ENCODE measurements around the gene PSMB7.

PSMB7 gene

DNA sequence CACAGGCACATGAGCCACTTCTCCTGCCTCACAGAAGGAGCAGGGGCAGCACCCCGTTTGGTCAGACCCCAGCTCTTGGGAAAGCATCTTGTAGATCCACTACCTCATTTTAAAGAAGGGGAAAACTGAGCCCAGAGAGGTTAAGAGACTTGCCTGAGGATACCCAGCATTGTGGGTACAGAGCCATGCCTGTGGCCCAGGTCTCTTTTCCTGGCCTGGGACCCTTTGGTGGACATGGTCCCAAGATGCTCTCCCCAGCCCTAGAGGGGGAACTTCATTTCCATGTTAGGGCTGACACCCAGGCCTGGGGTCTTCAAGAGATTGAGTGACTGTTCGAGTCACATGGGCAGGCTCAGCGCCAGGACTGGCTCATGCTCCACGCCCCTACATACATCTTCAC lies 93.3 kb downstream of the PSMB7 start:
- no peak overlapping the region for H3K27ac ChIP-seq (ENCODE audit: low read length)
- peaks cover 67% of the 10 kb centered on the region for H3K36me3 ChIP-seq (replicated peaks; ENCODE audit: low read depth, low read length)
- H2AFZ ChIP-seq (ENCODE audit: low read depth, low read length): no peak overlapping the region
- H3K4me1 ChIP-seq (ENCODE audit: low read length): no peaks in the 10 kb centered on the region
- TF ChIP-seq, protein P1, sequence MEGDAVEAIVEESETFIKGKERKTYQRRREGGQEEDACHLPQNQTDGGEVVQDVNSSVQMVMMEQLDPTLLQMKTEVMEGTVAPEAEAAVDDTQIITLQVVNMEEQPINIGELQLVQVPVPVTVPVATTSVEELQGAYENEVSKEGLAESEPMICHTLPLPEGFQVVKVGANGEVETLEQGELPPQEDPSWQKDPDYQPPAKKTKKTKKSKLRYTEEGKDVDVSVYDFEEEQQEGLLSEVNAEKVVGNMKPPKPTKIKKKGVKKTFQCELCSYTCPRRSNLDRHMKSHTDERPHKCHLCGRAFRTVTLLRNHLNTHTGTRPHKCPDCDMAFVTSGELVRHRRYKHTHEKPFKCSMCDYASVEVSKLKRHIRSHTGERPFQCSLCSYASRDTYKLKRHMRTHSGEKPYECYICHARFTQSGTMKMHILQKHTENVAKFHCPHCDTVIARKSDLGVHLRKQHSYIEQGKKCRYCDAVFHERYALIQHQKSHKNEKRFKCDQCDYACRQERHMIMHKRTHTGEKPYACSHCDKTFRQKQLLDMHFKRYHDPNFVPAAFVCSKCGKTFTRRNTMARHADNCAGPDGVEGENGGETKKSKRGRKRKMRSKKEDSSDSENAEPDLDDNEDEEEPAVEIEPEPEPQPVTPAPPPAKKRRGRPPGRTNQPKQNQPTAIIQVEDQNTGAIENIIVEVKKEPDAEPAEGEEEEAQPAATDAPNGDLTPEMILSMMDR (IDR thresholded peaks at IDR 0.05; ENCODE audit: low read depth, low read length): no peak
- no peak for TF ChIP-seq EZH2phosphoT487 (IDR thresholded peaks at IDR 0.05; ENCODE audit: low read depth)
- no peaks in the 10 kb centered on the region for H3K27me3 ChIP-seq (ENCODE audit: low read depth, low read length)
- H3K9me3 ChIP-seq (ENCODE audit: insufficient read depth, low read length): no peaks in the 10 kb centered on the region
- H3K4me2 ChIP-seq (ENCODE audit: low read length): no peak overlapping the region
- H3K4me3 ChIP-seq (ENCODE audit: low read length): no peak overlapping the region
- H4K20me1 ChIP-seq (ENCODE audit: insufficient read depth, low read length): peaks cover 16% of the 10 kb centered on the region
- H3K79me2 ChIP-seq (ENCODE audit: low read length): peaks cover 15% of the 10 kb centered on the region; the same call in 1 of the 2 replicates
- H3K9ac ChIP-seq (ENCODE audit: low read length): no peak overlapping the region

DNA sequence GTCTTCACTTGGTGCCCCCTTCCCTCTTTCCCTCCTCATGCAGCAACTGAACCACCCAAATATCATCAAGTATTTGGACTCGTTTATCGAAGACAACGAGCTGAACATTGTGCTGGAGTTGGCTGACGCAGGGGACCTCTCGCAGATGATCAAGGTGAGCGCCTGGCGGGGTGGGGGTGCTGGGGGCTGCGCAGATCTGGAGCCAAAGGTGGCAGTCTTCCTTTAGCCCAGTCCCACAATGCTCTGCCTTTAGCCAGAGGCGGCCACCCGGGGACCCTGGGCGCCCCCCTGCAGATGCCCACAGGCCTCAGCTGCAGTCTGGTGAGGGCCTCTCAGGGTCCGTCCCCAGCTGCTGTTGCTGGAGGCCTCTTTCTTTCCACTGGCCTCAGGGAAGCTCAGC lies 93.8 kb downstream of the PSMB7 start:
- peaks cover 67% of the 10 kb centered on the region for H3K36me3 ChIP-seq (replicated peaks; ENCODE audit: low read depth, low read length)

DNA sequence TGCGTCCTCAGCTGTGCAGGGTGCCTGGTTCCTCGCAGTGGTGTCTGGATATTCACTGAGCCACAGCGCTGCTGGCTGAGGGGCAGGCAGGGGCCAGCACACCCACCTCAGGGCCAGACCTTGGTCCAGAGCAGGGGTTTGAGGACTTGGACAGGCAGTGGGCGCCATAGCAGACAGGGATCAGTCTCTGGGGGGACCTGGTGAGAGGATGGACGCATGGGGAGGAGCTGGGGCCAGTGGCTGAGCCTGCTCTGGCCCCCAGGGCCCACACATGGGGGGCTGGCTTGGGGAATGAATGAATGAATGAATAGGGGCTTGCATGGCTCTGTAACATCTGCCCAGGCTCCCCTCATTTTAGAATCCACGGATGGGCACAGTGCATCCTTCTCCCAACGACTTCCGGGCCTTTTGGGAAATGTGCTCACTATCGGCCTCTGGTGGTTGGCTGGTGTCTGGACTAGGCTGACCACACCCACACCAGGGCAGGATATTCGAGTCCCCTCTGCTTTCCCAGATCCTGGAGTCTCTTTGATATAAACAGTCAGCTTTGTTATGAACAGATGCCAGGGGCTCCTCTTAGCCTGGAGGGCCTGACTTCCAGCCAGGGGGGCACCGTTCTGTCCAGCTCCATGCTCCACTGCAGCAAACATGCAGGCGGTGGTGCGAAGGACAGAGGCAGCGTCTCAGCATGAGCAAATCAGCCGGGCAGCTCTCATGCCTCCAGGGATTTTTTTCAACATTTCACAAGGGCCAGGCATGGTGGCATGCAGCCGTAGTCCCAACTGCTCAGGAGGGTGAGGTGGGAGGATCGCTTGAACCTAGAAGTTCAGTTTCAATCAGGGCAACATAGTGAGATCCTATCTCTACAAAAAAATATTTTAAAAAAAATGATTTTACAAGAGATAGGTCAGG lies 94.9 kb downstream of the PSMB7 start:
- Histone ChIP-seq H3K4me1 (ENCODE audit: low read length) (no peaks in the 10 kb centered on the region), H2AFZ (ENCODE audit: low read depth, low read length) (no peak overlapping the region), H3K79me2 (ENCODE audit: low read length) (peaks cover 15% of the 10 kb centered on the region; the same call in 1 of the 2 replicates), H3K4me3 (ENCODE audit: low read length) (no peak overlapping the region), H3K4me2 (ENCODE audit: low read length) (no peak overlapping the region), H3K27me3 (ENCODE audit: low read depth, low read length) (no peaks in the 10 kb centered on the region), H3K36me3 (replicated peaks; ENCODE audit: low read depth, low read length) (peaks cover 70% of the 10 kb centered on the region), H3K9ac (ENCODE audit: low read length) (no peak overlapping the region), H3K9me3 (ENCODE audit: insufficient read depth, low read length) (no peaks in the 10 kb centered on the region), H3K27ac (ENCODE audit: low read length) (no peak overlapping the region), H4K20me1 (ENCODE audit: insufficient read depth, low read length) (peaks cover 20% of the 10 kb centered on the region)
- TF ChIP-seq EZH2phosphoT487 (IDR thresholded peaks at IDR 0.05; ENCODE audit: low read depth): no peak
- TF ChIP-seq, protein P1 (IDR thresholded peaks at IDR 0.05; ENCODE audit: low read depth, low read length): peak; percentile 74

More for the DNA sequence above, 93.8 kb downstream of the PSMB7 start:
- H3K9me3 ChIP-seq (ENCODE audit: insufficient read depth, low read length): no peaks in the 10 kb centered on the region
- H3K27me3 ChIP-seq (ENCODE audit: low read depth, low read length): no peaks in the 10 kb centered on the region
- H3K4me2 ChIP-seq (ENCODE audit: low read length): no peak overlapping the region
- no peak overlapping the region for H2AFZ ChIP-seq (ENCODE audit: low read depth, low read length)
- TF ChIP-seq, protein P1 (IDR thresholded peaks at IDR 0.05; ENCODE audit: low read depth, low read length): no peak
- no peak for TF ChIP-seq EZH2phosphoT487 (IDR thresholded peaks at IDR 0.05; ENCODE audit: low read depth)
- H3K27ac ChIP-seq (ENCODE audit: low read length): no peak overlapping the region
- H3K4me3 ChIP-seq (ENCODE audit: low read length): no peak overlapping the region
- peaks cover 15% of the 10 kb centered on the region; the same call in 1 of the 2 replicates for H3K79me2 ChIP-seq (ENCODE audit: low read length)
- peaks cover 16% of the 10 kb centered on the region for H4K20me1 ChIP-seq (ENCODE audit: insufficient read depth, low read length)
- no peaks in the 10 kb centered on the region for H3K4me1 ChIP-seq (ENCODE audit: low read length)
- no peak overlapping the region for H3K9ac ChIP-seq (ENCODE audit: low read length)

DNA sequence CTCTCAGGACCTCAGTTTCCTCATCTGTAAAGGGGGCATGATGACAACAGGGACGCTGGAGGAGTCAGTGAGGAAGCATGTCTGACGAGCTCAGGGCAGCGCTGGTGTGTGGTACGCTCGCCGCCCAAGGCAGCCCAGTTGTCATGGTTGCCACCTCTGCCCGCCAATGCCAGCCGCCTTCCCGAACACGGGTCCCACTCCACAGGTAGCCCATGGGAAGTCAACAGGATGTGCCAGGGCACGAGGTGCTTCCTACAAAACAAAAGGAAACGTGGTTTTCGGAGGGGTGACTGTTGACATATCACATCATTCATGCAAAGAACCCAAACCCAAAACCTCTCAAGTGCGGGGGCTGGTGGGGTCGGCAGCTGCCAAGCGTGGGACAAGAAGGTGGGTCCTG lies 99.4 kb downstream of the PSMB7 start:
- peaks cover 44% of the 10 kb centered on the region for H4K20me1 ChIP-seq (ENCODE audit: insufficient read depth, low read length)
- peaks cover 64% of the 10 kb centered on the region for H3K36me3 ChIP-seq (replicated peaks; ENCODE audit: low read depth, low read length)

More for the DNA sequence above, 99.4 kb downstream of the PSMB7 start:
- Histone ChIP-seq H3K4me2 (ENCODE audit: low read length) (no peak overlapping the region), H3K9ac (ENCODE audit: low read length) (no peak overlapping the region), H3K9me3 (ENCODE audit: insufficient read depth, low read length) (no peaks in the 10 kb centered on the region), H3K79me2 (ENCODE audit: low read length) (peaks cover 28% of the 10 kb centered on the region), H3K4me3 (ENCODE audit: low read length) (no peak overlapping the region), H3K27ac (ENCODE audit: low read length) (no peak overlapping the region), H2AFZ (ENCODE audit: low read depth, low read length) (no peak overlapping the region), H3K27me3 (ENCODE audit: low read depth, low read length) (no peaks in the 10 kb centered on the region), H3K4me1 (ENCODE audit: low read length) (no peaks in the 10 kb centered on the region)
- TF ChIP-seq EZH2phosphoT487 (IDR thresholded peaks at IDR 0.05; ENCODE audit: low read depth): no peak
- TF ChIP-seq, protein P1 (IDR thresholded peaks at IDR 0.05; ENCODE audit: low read depth, low read length): no peak
